Pancreas (tissue), 10 donors: ENCODE measurements around the gene HCAR1. TPM values are rescaled to one million over a fixed set of nuclear protein-coding genes. Genes with fewer than 3 reads are reported as not detected.
A peak's percentile ranks its signal among the peaks of the same experiment; 100 is the strongest.
"Not testable (repeated sequence)": the region's sequence is repeated elsewhere in the genome, so short reads cannot be mapped to it uniquely, and the experiment has no call there.

Experiments used
- ATAC-seq, 4 donors: fragments of 200-7000 bp; cut with Tn5 transposase; one replicate each; pipeline versions ENCODE4 v1.8.0 to v1.9.1; 2020; ENCODE audit warnings: mild to moderate bottlenecking in 4 of 4, moderate library complexity in 4 of 4
- DNase-seq, 6 donors: peaks; one replicate each; pipeline ENCODE4 v3.0.0-alpha.2; 2020
- FAIRE-seq: peaks from 2 replicates; lab custom pipeline; 2012; peaks lifted over from hg19 to GRCh38; lab: Jason Lieb, UNC
- H3K27ac ChIP-seq, 4 donors: fragments of 200-600 bp; sonication (generic); 1 replicate in 3 of 4; 2 replicates in 1 of 4; pipeline versions ENCODE4 v1.5.0 to v1.8.0; 2020
- H3K27me3 ChIP-seq, 4 donors: fragments of 200-600 bp; one replicate each; pipeline ENCODE4 v1.8.0; 2021
- H3K36me3 ChIP-seq, 3 donors: fragments of 200-600 bp; sonication (generic) in 1 of 3; one replicate each; pipeline versions ENCODE4 v1.5.0 to v1.8.0; 2020 to 2021
- H3K4me1 ChIP-seq, 3 donors: fragments of 200-600 bp; one replicate each; pipeline ENCODE4 v1.8.0; 2021
- H3K4me3 ChIP-seq, 4 donors: fragments of 200-600 bp; sonication (generic) in 2 of 4; one replicate each; pipeline versions ENCODE4 v1.5.0 to v1.8.0; 2020 to 2021
- H3K9me3 ChIP-seq, 4 donors: fragments of 200-600 bp; one replicate each; pipeline ENCODE4 v1.8.0; 2021
- CTCF ChIP-seq, 4 donors: fragments of 200-600 bp; sonication (generic) in 3 of 4; IDR thresholded peaks; one replicate each; pipeline versions ENCODE4 v1.5.0 to v1.8.0; 2021; ENCODE audit warnings: antibody characterized with exemption in 4 of 4
- WGBS, 2 donors: extraction: QIAGEN DNeasy Blood & Tissue Kit; methylation state at CpG; one replicate each; pipeline ENCODE4 v1.1.7; 2013; 5-methylcytosine and 5-hydroxymethylcytosine counted together
- intact Hi-C, 3 donors: fragments of 100-400 bp; cut with DNase I; formaldehyde crosslinking; loops; one replicate each; pipeline versions ENCODE4 v1.11.1 to v1.14.2; 2022
- polyA plus RNA-seq, 2 donors: library from polyadenylated mRNA; stranded (reverse); fragments of 200-250 nt; gene quantifications; one replicate each; pipeline ENCODE4 v1.2.3, GENCODE V29; 2013
- total RNA-seq, 6 donors: library from RNA; stranded (reverse); fragmentation: NEBNext Ultra II Directional in 4 of 6; extraction: Animal tissue kit (Norgen Biotek cat#: 25700) in 4 of 6; gene quantifications; one replicate each; pipeline versions ENCODE4 v1.2.1 to v1.2.4, GENCODE V29; 2021 to 2023
- donor health status: healthy with polysubstance abuse.
- donor health status: DM: no; HTN: no; CAD: no; lungs with moderate emphysema.
- donor health status: DM: no; HTN: no; CAD: no.
- donor health status: control.
- donor health status: control.
- donor health status: Bipolar disorder and iron deficiency.
- donor health status: DM: yes; HTN: yes; CAD: no.
- donor health status: DM: no; HTN: no; CAD: no.
- donor health status: DM: no; HTN: no; CAD: no.
- donor health status: DM: yes; HTN: yes; CAD: no.

HCAR1 gene
- total and polyA plus RNA-seq, 8 donors, result 0.04 to 0.19 (median 0.11) TPM; not detected in 3

- Histone ChIP-seq H3K4me1 (no peaks in the 10 kb centered on the region), H3K36me3 (no peaks in the 10 kb centered on the region), H3K4me3 (no peak overlapping the region), H3K27me3 (no peaks in the 10 kb centered on the region), H3K9me3 (no peaks in the 10 kb centered on the region), H3K27ac (no peak overlapping the region)
- FAIRE-seq (no peak), DNase-seq (no peak), ATAC-seq (no peak)
- 82 to 91% methylated on average over 3 of the region's 3 CpGs for WGBS, 2 donors
- intact Hi-C loops, result no loop called here
- no peak for TF ChIP-seq CTCF (IDR thresholded peaks at IDR 0.05)
These were observed 44.1 kb downstream of the HCAR1 start for GRCh38 chr12:122686538-122686937.

GRCh38 chr12:122684297-122684813 is 46.3 kb downstream of the HCAR1 start:
- no peak for TF ChIP-seq CTCF (IDR thresholded peaks at IDR 0.05)
- no peak for DNase-seq
- WGBS, 2 donors, result 61 to 74% methylated on average over 5 of the region's 5 CpGs
- no peaks in the 10 kb centered on the region for H3K4me1 ChIP-seq
- H3K36me3 ChIP-seq, result no peaks in the 10 kb centered on the region
- no peak overlapping the region for H3K27ac ChIP-seq
- H3K9me3 ChIP-seq, result no peaks in the 10 kb centered on the region
- no peak for ATAC-seq
- intact Hi-C loops, result no loop called here
- H3K27me3 ChIP-seq, result no peaks in the 10 kb centered on the region
- no peak for FAIRE-seq
- no peak overlapping the region for H3K4me3 ChIP-seq

- no peak for TF ChIP-seq CTCF (IDR thresholded peaks at IDR 0.05)
- H3K4me1 ChIP-seq, result no peaks in the 10 kb centered on the region
- 73 to 79% methylated on average over 4 of the region's 4 CpGs for WGBS, 2 donors
- FAIRE-seq (no peak), DNase-seq (no peak), ATAC-seq (peak in 2 of 4 donors; percentile 58 to 68)
- H3K27me3 ChIP-seq, result no peaks in the 10 kb centered on the region
- intact Hi-C loops, result no loop called here
- no peaks in the 10 kb centered on the region for H3K36me3 ChIP-seq
- no peaks in the 10 kb centered on the region for H3K9me3 ChIP-seq
- no peak overlapping the region for H3K27ac ChIP-seq
- no peak overlapping the region for H3K4me3 ChIP-seq
These were observed 48.8 kb downstream of the HCAR1 start for GRCh38 chr12:122681814-122682213.

- H3K4me1 ChIP-seq, DNase-seq, H3K36me3 ChIP-seq, H3K27me3 ChIP-seq, intact Hi-C loops, FAIRE-seq, H3K9me3 ChIP-seq, H3K27ac ChIP-seq, H3K4me3 ChIP-seq, ATAC-seq: not testable (repeated sequence)
- 84 to 93% methylated on average over 6 of the region's 6 CpGs for WGBS, 2 donors
These were observed 49.7 kb downstream of the HCAR1 start for GRCh38 chr12:122680989-122681388.

GRCh38 chr12:122676781-122677180 is 53.9 kb downstream of the HCAR1 start:
- H3K27me3 ChIP-seq, FAIRE-seq, H3K27ac ChIP-seq, H3K9me3 ChIP-seq, H3K36me3 ChIP-seq, intact Hi-C loops, H3K4me1 ChIP-seq, H3K4me3 ChIP-seq, ATAC-seq: not testable (repeated sequence)
- peak in 1 of 6 donors; percentile 38 for DNase-seq
- 91 to 95% methylated on average over 25 to 32 of the region's 32 CpGs for WGBS, 2 donors

Other genes with a start within 250 kb of the HCAR1 start
- 10 to 100 TPM in 3 of 6 donors, 1 to 10 TPM in 3; 8.6 to 14.6 (median 10.0) TPM for gene ZCCHC8, start 229.9 kb downstream of the HCAR1 start, total RNA-seq
- gene ZCCHC8, start 229.9 kb downstream of the HCAR1 start, polyA plus RNA-seq, result 10 to 100 TPM; 17.8 to 23.7 TPM
- gene RSRC2, start 203.9 kb downstream of the HCAR1 start, total RNA-seq, result 10 to 100 TPM; 17.1 to 37.3 (median 26.5) TPM
- 10 to 100 TPM; 38.2 to 70.6 TPM for gene RSRC2, start 203.9 kb downstream of the HCAR1 start, polyA plus RNA-seq
- 1 to 10 TPM; 2.7 to 5.9 (median 4.2) TPM for gene KNTC1, start 203.6 kb downstream of the HCAR1 start, total RNA-seq
- gene KNTC1, start 203.6 kb downstream of the HCAR1 start, polyA plus RNA-seq, result 10 to 100 TPM in 1 of 2 donors, 1 to 10 TPM in 1; 6.6 to 10.2 TPM
- gene HCAR2, start 27.5 kb downstream of the HCAR1 start, total RNA-seq, result under 1 TPM in 3 of 6 donors, not detected in 3; 0.25 to 0.95 (median 0.35) TPM
- gene HCAR2, start 27.5 kb downstream of the HCAR1 start, polyA plus RNA-seq, result under 1 TPM; 0.05 to 0.08 TPM
- under 1 TPM in 3 of 6 donors, not detected in 3; 0.12 to 0.49 (median 0.22) TPM for gene HCAR3, start 14.0 kb downstream of the HCAR1 start, total RNA-seq
- gene HCAR3, start 14.0 kb downstream of the HCAR1 start, polyA plus RNA-seq, result not detected
- 10 to 100 TPM; 12.2 to 20.9 (median 16.0) TPM for gene DENR, start 22.0 kb upstream of the HCAR1 start, total RNA-seq
- gene DENR, start 22.0 kb upstream of the HCAR1 start, polyA plus RNA-seq, result 10 to 100 TPM; 13.5 to 20.4 TPM
- under 1 TPM; 0.16 to 0.32 (median 0.21) TPM for gene CCDC62, start 43.7 kb upstream of the HCAR1 start, total RNA-seq
- gene CCDC62, start 43.7 kb upstream of the HCAR1 start, polyA plus RNA-seq, result under 1 TPM; 0.19 to 0.31 TPM
- gene HIP1R, start 104.6 kb upstream of the HCAR1 start, total RNA-seq, result 10 to 100 TPM; 41.0 to 96.3 (median 47.9) TPM
- gene HIP1R, start 104.6 kb upstream of the HCAR1 start, polyA plus RNA-seq, result 100 to 1,000 TPM; 158 to 206 TPM
- 10 to 100 TPM; 13.5 to 20.2 (median 17.3) TPM for gene VPS37B, start 165.3 kb upstream of the HCAR1 start, total RNA-seq
- 10 to 100 TPM; 27.4 to 30.1 TPM for gene VPS37B, start 165.3 kb upstream of the HCAR1 start, polyA plus RNA-seq
- 1 to 10 TPM; 1.3 to 4.8 (median 2.7) TPM for gene ABCB9, start 235.6 kb upstream of the HCAR1 start, total RNA-seq
- gene ABCB9, start 235.6 kb upstream of the HCAR1 start, polyA plus RNA-seq, result 1 to 10 TPM; 4.9 to 6.7 TPM
- 10 to 100 TPM; 12.9 to 20.9 (median 17.2) TPM for gene OGFOD2, start 244.4 kb upstream of the HCAR1 start, total RNA-seq
- 10 to 100 TPM; 22.2 to 30.9 TPM for gene OGFOD2, start 244.4 kb upstream of the HCAR1 start, polyA plus RNA-seq
- 100 to 1,000 TPM in 4 of 6 donors, 10 to 100 TPM in 2; 85.3 to 129 (median 101) TPM for gene ARL6IP4, start 249.8 kb upstream of the HCAR1 start, total RNA-seq
- 100 to 1,000 TPM; 281 to 296 TPM for gene ARL6IP4, start 249.8 kb upstream of the HCAR1 start, polyA plus RNA-seq